GM21619 (cell line): ENCODE measurements around the gene FAM89B.
"Not testable (repeated sequence)": the region's sequence is repeated elsewhere in the genome, so short reads cannot be mapped to it uniquely, and the experiment has no call there.

Source experiments
- ATAC-seq: cut with Tn5 transposase; IDR thresholded peaks from one replicate; pipeline ENCODE4 v1.9.1; 2021; ENCODE audit not compliant: unreplicated experiment

Gene FAM89B

GRCh38 chr11:65556470-65557279 is 15.7 kb upstream of the FAM89B start:
- no peak for ATAC-seq

GRCh38 chr11:65557280-65558001 is 14.9 kb upstream of the FAM89B start:
- no peak for ATAC-seq

- no peak for ATAC-seq
Observed at GRCh38 chr11:65558002-65558929, 14.1 kb upstream of the FAM89B start, which contains the start of gene LTBP3. TSS of gene LTBP3 (minus strand) at chr11:65558359. CDS start at chr11:65557959, 400 bp downstream.

- ATAC-seq: no peak
Observed at GRCh38 chr11:65558930-65559509, 13.3 kb upstream of the FAM89B start.

GRCh38 chr11:65559535-65559934 is 12.8 kb upstream of the FAM89B start:
- ATAC-seq: no peak

GRCh38 chr11:65559951-65560537 is 12.3 kb upstream of the FAM89B start:
- ATAC-seq: no peak

GRCh38 chr11:65560555-65561418 is 11.6 kb upstream of the FAM89B start:
- ATAC-seq: no peak

- no peak for ATAC-seq
Observed at GRCh38 chr11:65562020-65562419, 10.3 kb upstream of the FAM89B start.

- ATAC-seq: no peak
Observed at GRCh38 chr11:65562788-65563187, 9.6 kb upstream of the FAM89B start.

GRCh38 chr11:65563601-65564000 is 8.7 kb upstream of the FAM89B start:
- no peak for ATAC-seq

GRCh38 chr11:65564879-65565559 is 7.3 kb upstream of the FAM89B start:
- not testable (repeated sequence) for ATAC-seq

- no peak for ATAC-seq
Observed at GRCh38 chr11:65565624-65566453, 6.5 kb upstream of the FAM89B start.

GRCh38 chr11:65569164-65569972 is 3.0 kb upstream of the FAM89B start:
- peak; percentile 0 for ATAC-seq

GRCh38 chr11:65569973-65570918 is 2.1 kb upstream of the FAM89B start, which contains the start of gene ZNRD2:
TSS of gene ZNRD2 (plus strand) at chr11:65570477. CDS start at chr11:65570492, 15 bp downstream.
- ATAC-seq: peak; percentile 52

GRCh38 chr11:65571420-65571819 is 918 bp upstream of the FAM89B start:
- no peak for ATAC-seq

- no peak for ATAC-seq
Observed at GRCh38 chr11:65571940-65572339, 398 bp upstream of the FAM89B start.
